HCT116 (cell line): ENCODE results near the gene ADCY2. TPM values are rescaled to one million over a fixed set of nuclear protein-coding genes. Genes with fewer than 3 reads are reported as not detected.

Source experiments
- ATAC-seq: fragments of 200-7000 bp; cut with Tn5 transposase; 2 replicates; pipeline ENCODE4 v1.9.1; 2020; ENCODE audit warnings: mild to moderate bottlenecking, moderate library complexity
- BruUV-seq: library from RNA; stranded (reverse); fragments of 400-500 nt; replicated peaks from 2 replicates; lab custom pipeline; 2021; lab: Mats Ljungman, UMichigan
- CTCF ChIA-PET: fragments of 300-600 bp; sonication (Branson Sonifier 250); formaldehyde crosslinking; loops from one replicate; lab custom pipeline; 2021; ENCODE audit warnings: antibody characterized with exemption; lab: Charles Lee
- POLR2A ChIA-PET: fragments of 300-600, 350-600 bp; sonication (Branson Sonifier 250); formaldehyde crosslinking; loops from one replicate; lab custom pipeline; 2021; ENCODE audit warnings: antibody characterized with exemption; lab: Charles Lee
- RAD21 ChIA-PET, 2 experiments: fragments of 300-600 bp; sonication (Branson Sonifier 250); formaldehyde crosslinking; loops; one replicate each; lab custom pipeline; 2023; ENCODE audit warnings: low total read pairs in 2 of 2; ENCODE audit not compliant: uncharacterized antibody in 2 of 2, unreplicated experiment in 2 of 2, low non-redundant PET in 1 of 2; lab: Charles Lee
- DNase-seq: peaks from one replicate; pipeline ENCODE4 v3.0.0-alpha.2; 2010; ENCODE audit warnings: low read depth, low spot score
- H2AFZ ChIP-seq: fragments of 200-600 bp; shearing (Covaris generic), sonication (generic); 2 replicates; pipeline ENCODE4 v1.6.1; 2017; ENCODE audit warnings: low read depth, mixed run types, mixed read lengths, antibody characterized with exemption, low read length; ENCODE audit not compliant: poor library complexity, severe bottlenecking
- H3K27ac ChIP-seq: 2 replicates; pipeline ENCODE4 v1.5.1; 2012; ENCODE audit warnings: low read depth, low read length
- H3K27me3 ChIP-seq: fragments of 200-600 bp; sonication (generic); 2 replicates; pipeline ENCODE4 v1.6.1; 2016; ENCODE audit warnings: mixed run types, low read length, mixed read lengths; ENCODE audit not compliant: insufficient read depth
- H3K36me3 ChIP-seq, 2 experiments: fragments of 200-500 bp in 1 of 2; fragments of 200-600 bp in 1 of 2; sonication (Bioruptor generic) in 1 of 2; sonication (generic) in 1 of 2; 2 replicates each; pipeline versions ENCODE4 v1.5.1 to v1.6.1; 2014 to 2016; ENCODE audit warnings: low read length in 2 of 2, inconsistent platforms in 1 of 2, mixed read lengths in 1 of 2, mixed run types in 1 of 2; ENCODE audit not compliant: insufficient read depth in 2 of 2, control insufficient read depth in 1 of 2
- H3K4me1 ChIP-seq, 2 experiments: fragments of 200-600 bp in 1 of 2; sonication (generic) in 1 of 2; 2 replicates each; pipeline versions ENCODE4 v1.5.1 to v1.6.1; 2012 to 2017; ENCODE audit warnings: low read length in 2 of 2, inconsistent platforms in 1 of 2, mild to moderate bottlenecking in 1 of 2, mixed read lengths in 1 of 2, mixed run types in 1 of 2, moderate library complexity in 1 of 2; ENCODE audit not compliant: insufficient read depth in 2 of 2, control insufficient read depth in 1 of 2
- H3K4me2 ChIP-seq: fragments of 200-600 bp; sonication (generic); 2 replicates; pipeline ENCODE4 v1.6.1; 2017; ENCODE audit warnings: mixed run types, low read length, mixed read lengths
- H3K4me3 ChIP-seq, 2 experiments: fragments of 200-600 bp in 1 of 2; sonication (generic) in 1 of 2; replicated peaks in 1 of 2; 2 replicates each; pipeline ENCODE4 v1.5.1; 2011 to 2016; ENCODE audit warnings: low read length in 2 of 2, control low read depth in 1 of 2, low read depth in 1 of 2, mild to moderate bottlenecking in 1 of 2, mixed read lengths in 1 of 2, mixed run types in 1 of 2
- H3K79me2 ChIP-seq: fragments of 200-600 bp; sonication (generic); 2 replicates; pipeline ENCODE4 v1.6.1; 2017; ENCODE audit warnings: mild to moderate bottlenecking, mixed run types, low read length, moderate library complexity, mixed read lengths; ENCODE audit not compliant: insufficient read depth
- H3K9ac ChIP-seq: fragments of 200-600 bp; sonication (generic); 2 replicates; pipeline ENCODE4 v1.6.1; 2016; ENCODE audit warnings: low read length, mixed read lengths
- H3K9me2 ChIP-seq: fragments of 200-600 bp; sonication (generic), shearing (Covaris generic); 2 replicates; pipeline ENCODE4 v1.6.1; 2017; ENCODE audit warnings: mixed run types, mild to moderate bottlenecking, moderate library complexity; ENCODE audit not compliant: insufficient read depth
- H3K9me3 ChIP-seq, 2 experiments: fragments of 200-500 bp in 1 of 2; fragments of 200-600 bp in 1 of 2; sonication (Bioruptor generic) in 1 of 2; sonication (generic) in 1 of 2; 2 replicates each; pipeline ENCODE4 v1.6.1; 2014 to 2017; ENCODE audit warnings: low read length in 2 of 2, mixed read lengths in 2 of 2, inconsistent platforms in 1 of 2, low read depth in 1 of 2, mild to moderate bottlenecking in 1 of 2, mixed run types in 1 of 2, moderate library complexity in 1 of 2; ENCODE audit not compliant: control insufficient read depth in 1 of 2, insufficient read depth in 1 of 2
- H4K20me1 ChIP-seq: fragments of 200-600 bp; sonication (generic), shearing (Covaris generic); 2 replicates; pipeline ENCODE4 v1.6.1; 2017; ENCODE audit warnings: mixed run types, mild to moderate bottlenecking, moderate library complexity; ENCODE audit not compliant: insufficient read depth
- ATF3 ChIP-seq: IDR thresholded peaks from 2 replicates; pipeline ENCODE4 v1.6.1; 2012
- CEBPB ChIP-seq: IDR thresholded peaks from 2 replicates; pipeline ENCODE4 v1.6.1; 2012; ENCODE audit warnings: low read depth
- CTCF ChIP-seq, 3 experiments: fragments of 200-600 bp in 1 of 3; sonication (generic) in 1 of 3; IDR thresholded peaks in 2 of 3; conservative IDR thresholded peaks in 1 of 3; 2 replicates each; pipeline ENCODE4 v1.5.1; 2012 to 2017; ENCODE audit warnings: low read depth in 2 of 3, low read length in 2 of 3, antibody characterized with exemption in 1 of 3, borderline replicate concordance in 1 of 3, control low read depth in 1 of 3, mild to moderate bottlenecking in 1 of 3, mixed read lengths in 1 of 3, mixed run types in 1 of 3, moderate library complexity in 1 of 3; ENCODE audit not compliant: insufficient read depth in 1 of 3
- EGR1 ChIP-seq: IDR thresholded peaks from 2 replicates; pipeline ENCODE4 v1.6.1; 2012; ENCODE audit warnings: low read depth
- ELF1 ChIP-seq: IDR thresholded peaks from 2 replicates; pipeline ENCODE4 v1.6.1; 2012; ENCODE audit warnings: low read depth, borderline replicate concordance
- EZH2 ChIP-seq: fragments of 200-600 bp; sonication (generic); IDR thresholded peaks from 2 replicates; pipeline ENCODE4 v1.6.1; 2017; ENCODE audit warnings: antibody characterized with exemption, mixed run types
- EZH2phosphoT487 ChIP-seq: fragments of 200-600 bp; IDR thresholded peaks from 2 replicates; pipeline ENCODE4 v1.6.1; 2018; ENCODE audit warnings: antibody characterized with exemption, borderline replicate concordance
- JUND ChIP-seq: IDR thresholded peaks from 2 replicates; pipeline ENCODE4 v1.6.1; 2012
- REST ChIP-seq: IDR thresholded peaks from 2 replicates; pipeline ENCODE4 v1.6.1; 2012; ENCODE audit warnings: low read depth
- SP1 ChIP-seq: IDR thresholded peaks from 2 replicates; pipeline ENCODE4 v1.6.1; 2012; ENCODE audit warnings: low read depth
- TCF7L2 ChIP-seq: IDR thresholded peaks from 2 replicates; pipeline ENCODE4 v1.7.0; 2011; ENCODE audit warnings: borderline replicate concordance, inconsistent platforms; ENCODE audit not compliant: insufficient read depth, insufficient read length; ENCODE audit errors: extremely low read depth
- YY1 ChIP-seq: IDR thresholded peaks from 2 replicates; pipeline ENCODE4 v1.6.1; 2011; ENCODE audit warnings: low read length, low read depth, moderate library complexity, mild to moderate bottlenecking; ENCODE audit not compliant: insufficient replicate concordance; ENCODE audit errors: extremely low read depth
- ZBTB33 ChIP-seq: IDR thresholded peaks from 2 replicates; pipeline ENCODE4 v1.6.1; 2011; ENCODE audit warnings: mild to moderate bottlenecking, low read length, moderate library complexity; ENCODE audit not compliant: insufficient replicate concordance; ENCODE audit errors: extremely low read depth
- ZFX ChIP-seq: fragments of 450-650 bp; IDR thresholded peaks from 2 replicates; pipeline ENCODE4 v1.6.1; 2017
- ZNF274 ChIP-seq: fragments of 200-500 bp; sonication (Bioruptor generic); IDR thresholded peaks from 2 replicates; pipeline ENCODE4 v1.6.1; 2014; ENCODE audit warnings: mild to moderate bottlenecking, low read depth, low read length, inconsistent platforms
- intact Hi-C: fragments of 100-400 bp; cut with micrococcal nuclease; formaldehyde crosslinking; loops from 2 replicates; pipeline ENCODE4 v1.10.0; 2022
- total RNA-seq: library from RNA; stranded (reverse); gene quantifications from one replicate; pipeline ENCODE4 v1.2.1, GENCODE V29; 2021; ENCODE audit not compliant: unreplicated experiment

Gene ADCY2
- total RNA-seq, 1 experiment from 2014 or later = 0.15 TPM

GRCh38 chr5:7801891-7802614 is 406.1 kb downstream of the ADCY2 start:
- no peaks in the 10 kb centered on the region for H3K36me3 ChIP-seq
- H3K9me2 ChIP-seq = no peaks in the 10 kb centered on the region
- H3K4me2 ChIP-seq = no peak overlapping the region
- H3K4me1 ChIP-seq = no peaks in the 10 kb centered on the region
- ChIA-PET RAD21 (no interaction called here), POLR2A (no interaction called here), CTCF (no interaction called here)
- H2AFZ ChIP-seq = no peak overlapping the region
- no TSS peak for BruUV-seq
- 0 out of 2 replicates have a peak, but pooled peaks cover 3% of the 10 kb centered on the region for H3K27me3 ChIP-seq
- no peak for DNase-seq
- no peaks in the 10 kb centered on the region for H4K20me1 ChIP-seq
- ATAC-seq = no peak
- no peak for TF ChIP-seq EZH2phosphoT487
- no peak for TF ChIP-seq ZFX
- no peak for TF ChIP-seq YY1
- no peak for TF ChIP-seq ZBTB33
- TF ChIP-seq TCF7L2 = no peak
- no peak for TF ChIP-seq CEBPB
- no peak for TF ChIP-seq REST
- TF ChIP-seq SP1 = no peak
- TF ChIP-seq ELF1 = no peak
- TF ChIP-seq ATF3 = no peak
- TF ChIP-seq ZNF274 = no peak
- no peak for TF ChIP-seq CTCF (IDR thresholded peaks at IDR 0.05 in 2 of 3, conservative IDR thresholded peaks at IDR 0.05 in 1 of 3; ENCODE audit: borderline replicate concordance in 1 of 3, insufficient read depth in 1 of 3, low read depth in 2 of 3, low read length in 2 of 3)
- no peak for TF ChIP-seq EGR1
- TF ChIP-seq EZH2 = no peak
- no peak for TF ChIP-seq JUND
- H3K9me3 ChIP-seq = no peaks in the 10 kb centered on the region
- no peak overlapping the region for H3K9ac ChIP-seq
- intact Hi-C loops = no loop called here
- no peak overlapping the region for H3K27ac ChIP-seq
- H3K4me3 ChIP-seq = no peak overlapping the region
- H3K79me2 ChIP-seq = no peaks in the 10 kb centered on the region
